K562 (cell line): Measurements from ENCODE around the gene GLG1. TPM values are rescaled to one million over a fixed set of nuclear protein-coding genes. Genes with fewer than 3 reads are reported as not detected.

Experiments
- ATAC-seq: fragments of 200-7000 bp; cut with Tn5 transposase; 3 replicates; pipeline ENCODE4 v1.9.1; 2020; ENCODE audit warnings: moderate library complexity
- BruUV-seq: library from RNA; stranded (reverse); fragments of 400-500 nt; replicated peaks from 2 replicates; lab custom pipeline; 2021; lab: Mats Ljungman, UMichigan
- CTCF ChIA-PET: fragments of 300-600 bp; formaldehyde crosslinking; extraction: SDS; loops from one replicate; lab custom pipeline; 2021; ENCODE audit warnings: low intra/inter-chr PET ratio; lab: Yijun Ruan, JAX
- POLR2A ChIA-PET: fragments of 300-600, 350-650 bp; sonication (Branson Sonifier 250); formaldehyde crosslinking; extraction: SDS; loops from one replicate; lab custom pipeline; 2021; ENCODE audit warnings: antibody characterized with exemption, inconsistent platforms; lab: Yijun Ruan, JAX
- DNase-seq, 4 experiments: peaks; one replicate each; pipeline versions ENCODE4 v3.0.0 to v3.0.0-alpha.2; 2011 to 2018; ENCODE audit warnings: low spot score in 3 of 4, mixed read lengths in 3 of 4; ENCODE audit errors: extremely low read depth in 1 of 4
- FAIRE-seq: peaks from 2 replicates; lab custom pipeline; 2011; peaks lifted over from hg19 to GRCh38; lab: Jason Lieb, UNC
- H2AFZ ChIP-seq: 2 replicates; pipeline ENCODE4 v1.6.0; 2011; ENCODE audit warnings: low read depth, low read length, control low read depth, inconsistent platforms
- H3K27ac ChIP-seq: fragments of 200-600 bp; 3 replicates; pipeline ENCODE4 v1.8.0; 2011; ENCODE audit warnings: low read depth, mild to moderate bottlenecking, control low read depth, inconsistent platforms, low read length, moderate library complexity, mixed read lengths; ENCODE audit errors: extremely low read depth
- H3K27me3 ChIP-seq, 2 experiments: fragments of 300-600 bp in 1 of 2; 2 replicates in 1 of 2; 3 replicates in 1 of 2; pipeline versions ENCODE4 v1.6.0 to v1.8.0; 2011; ENCODE audit warnings: inconsistent platforms in 2 of 2, low read length in 2 of 2, mild to moderate bottlenecking in 1 of 2, mixed read lengths in 1 of 2, moderate library complexity in 1 of 2; ENCODE audit not compliant: control insufficient read depth in 2 of 2, insufficient read depth in 2 of 2
- H3K36me3 ChIP-seq: fragments of 300-600 bp; 3 replicates; pipeline ENCODE4 v1.8.0; 2011; ENCODE audit warnings: mild to moderate bottlenecking, low read length, inconsistent platforms; ENCODE audit not compliant: control insufficient read depth, insufficient read depth
- H3K4me1 ChIP-seq, 2 experiments: fragments of 200-600 bp in 1 of 2; replicated peaks in 1 of 2; 2 replicates in 1 of 2; 3 replicates in 1 of 2; pipeline versions ENCODE4 v1.5.1 to v1.8.0; 2011; ENCODE audit warnings: inconsistent platforms in 2 of 2, low read length in 2 of 2, mild to moderate bottlenecking in 1 of 2, mixed read lengths in 1 of 2, moderate library complexity in 1 of 2; ENCODE audit not compliant: control insufficient read depth in 2 of 2, insufficient read depth in 2 of 2
- H3K4me2 ChIP-seq: 2 replicates; pipeline ENCODE4 v1.6.1; 2011; ENCODE audit warnings: low read length, control low read depth, inconsistent platforms, mixed read lengths; ENCODE audit not compliant: insufficient read depth
- H3K4me3 ChIP-seq: fragments of 200-600 bp; sonication (generic), shearing (Covaris generic); 2 replicates; pipeline ENCODE4 v1.5.1; 2016; ENCODE audit warnings: control low read depth, inconsistent platforms
- H3K79me2 ChIP-seq: fragments of 200-600 bp; 3 replicates; pipeline ENCODE4 v1.8.0; 2011; ENCODE audit warnings: low read length, inconsistent platforms; ENCODE audit not compliant: control insufficient read depth, insufficient read depth
- H3K9ac ChIP-seq, 2 experiments: 2 replicates each; pipeline versions ENCODE4 v1.6.0 to v1.6.1; 2011; ENCODE audit warnings: low read depth in 2 of 2, low read length in 2 of 2, control low read depth in 1 of 2, inconsistent platforms in 1 of 2, mild to moderate bottlenecking in 1 of 2, mixed read lengths in 1 of 2; ENCODE audit not compliant: insufficient read depth in 1 of 2
- H3K9me1 ChIP-seq: one replicate; pipeline ENCODE4 v1.6.0; 2011; ENCODE audit warnings: inconsistent platforms, mild to moderate bottlenecking, low read length, moderate library complexity; ENCODE audit not compliant: control insufficient read depth, insufficient read depth
- H3K9me3 ChIP-seq: replicated peaks from 2 replicates; pipeline ENCODE4 v1.5.1; 2011; ENCODE audit warnings: low read depth, low read length, inconsistent platforms; ENCODE audit not compliant: control insufficient read depth, insufficient read depth
- H4K20me1 ChIP-seq: replicated peaks from 2 replicates; pipeline ENCODE4 v1.6.1; 2011; ENCODE audit warnings: low read length, inconsistent platforms, mixed read lengths; ENCODE audit not compliant: control insufficient read depth, insufficient read depth
- BACH1 ChIP-seq: fragments of 200-800 bp; sonication (Bioruptor generic); IDR thresholded peaks from 2 replicates; pipeline ENCODE4 v1.6.1; 2016; ENCODE audit warnings: missing genetic modification characterization, missing compliant biosample characterization
- EHMT2 ChIP-seq: fragments of 450-650 bp; IDR thresholded peaks from 2 replicates; pipeline ENCODE4 v1.6.1; 2018; ENCODE audit warnings: antibody characterized with exemption
- EWSR1 ChIP-seq: fragments of 450-650 bp; IDR thresholded peaks from 2 replicates; pipeline ENCODE4 v1.6.1; 2018; ENCODE audit warnings: borderline replicate concordance, mild to moderate bottlenecking, low read depth, moderate library complexity; ENCODE audit not compliant: partially characterized antibody
- FOS ChIP-seq: IDR thresholded peaks from 3 replicates; pipeline ENCODE4 v1.6.1; 2011; ENCODE audit not compliant: insufficient read length; ENCODE audit errors: extremely low read depth
- HSF4 ChIP-seq: fragments of 250-450 bp; sonication (Bioruptor Pico); IDR thresholded peaks from 2 replicates; pipeline ENCODE4 v2.1.2; 2022; ENCODE audit warnings: mild to moderate bottlenecking, moderate library complexity, borderline replicate concordance
- KLF13 ChIP-seq: fragments of 450-650 bp; IDR thresholded peaks from 2 replicates; pipeline ENCODE4 v1.6.1; 2016; ENCODE audit warnings: missing genetic modification characterization, low read depth, mild to moderate bottlenecking, missing compliant biosample characterization, moderate library complexity, borderline replicate concordance
- MED1 ChIP-seq: sonication (generic); formaldehyde crosslinking; IDR thresholded peaks from 2 replicates; pipeline ENCODE4 v1.8.1; 2023; ENCODE audit warnings: missing genetic modification reagents, borderline replicate concordance
- NRF1 ChIP-seq, 2 experiments: fragments of 450-650 bp; IDR thresholded peaks in 1 of 2; conservative IDR thresholded peaks in 1 of 2; 2 replicates each; pipeline ENCODE4 v1.6.1; 2014; ENCODE audit warnings: mild to moderate bottlenecking in 2 of 2
- POLR3A ChIP-seq: IDR thresholded peaks from 2 replicates; pipeline ENCODE4 v1.6.1; 2011; ENCODE audit warnings: borderline replicate concordance, mild to moderate bottlenecking, moderate library complexity; ENCODE audit not compliant: insufficient read length, insufficient read depth; ENCODE audit errors: extremely low read depth
- SMARCA4 ChIP-seq: fragments of 450-650 bp; IDR thresholded peaks from 2 replicates; pipeline ENCODE4 v1.6.1; 2016
- ZNF143 ChIP-seq: sonication (generic); formaldehyde crosslinking; IDR thresholded peaks from 2 replicates; pipeline ENCODE4 v1.9.0; 2022; ENCODE audit warnings: mild to moderate bottlenecking, missing genetic modification reagents
- ZNF282 ChIP-seq: sonication (generic); formaldehyde crosslinking; IDR thresholded peaks from 2 replicates; pipeline ENCODE4 v1.8.1; 2023; ENCODE audit warnings: missing genetic modification reagents
- WGBS: fragments of 100-300 bp; shearing (Covaris generic); methylation state at CpG from one replicate; pipeline ENCODE4 v1.1.6; 2016; ENCODE audit warnings: low coverage, mixed read lengths; ENCODE audit not compliant: insufficient coverage; ENCODE audit errors: missing lambda C conversion rate; 5-methylcytosine and 5-hydroxymethylcytosine counted together
- in situ Hi-C: fragments of 300-500 bp; cut with MboI; formaldehyde crosslinking; loops from 4 replicates; pipeline ENCODE4 v1.15.0; 2018; ENCODE audit warnings: inconsistent platforms, mixed read lengths
- intact Hi-C: fragments of 100-400 bp; cut with micrococcal nuclease; formaldehyde crosslinking; loops from 2 replicates; pipeline ENCODE4 v1.14.2; 2022
- polyA plus RNA-seq, 8 experiments: library from polyadenylated mRNA; depleted of rRNA in 4 of 8; stranded (reverse) in 5 of 8; unstranded in 3 of 8; fragments of >200 nt; fragmentation: Nextera tagmentation in 2 of 8; fragmentation: Illumina TruSeq in 1 of 8; extraction: Ambion mirVana in 2 of 8; extraction: Trizol in 1 of 8; gene quantifications; 2 replicates each; pipeline versions ENCODE4 v1.2.1 to v1.2.3, GENCODE V29; 2011 to 2014; ENCODE audit warnings: inconsistent platforms in 1 of 8, missing spikeins in 1 of 8
- total RNA-seq, 7 experiments: library from RNA; depleted of rRNA in 6 of 7; stranded (reverse); fragments of >200 nt in 6 of 7; fragmentation: Illumina TruSeq in 2 of 7; extraction: Trizol in 2 of 7; gene quantifications; 2 replicates each; pipeline versions ENCODE4 v1.2.1 to v1.2.3, GENCODE V29; 2011 to 2021; ENCODE audit warnings: low replicate concordance in 1 of 7
- TF ChIP-seq, protein P1 (sequence below): sonication (generic); formaldehyde crosslinking; IDR thresholded peaks from 2 replicates; pipeline ENCODE4 v1.8.0; 2022; ENCODE audit warnings: mild to moderate bottlenecking, missing genetic modification reagents
- TF ChIP-seq, protein P2 (sequence below): fragments of 250-450 bp; sonication (Bioruptor Pico); IDR thresholded peaks from 2 replicates; pipeline ENCODE4 v1.8.0; 2022; ENCODE audit warnings: moderate library complexity, mild to moderate bottlenecking, inconsistent platforms
- TF ChIP-seq, protein P3 (sequence below): fragments of 450-650 bp; IDR thresholded peaks from 2 replicates; pipeline ENCODE4 v1.6.1; 2016; ENCODE audit warnings: missing biosample characterization, missing genetic modification characterization
- TF ChIP-seq, protein P4 (sequence below): sonication (generic); formaldehyde crosslinking; IDR thresholded peaks from 2 replicates; pipeline ENCODE4 v1.9.0; 2022; ENCODE audit warnings: mild to moderate bottlenecking, missing genetic modification reagents

Gene GLG1
- total and polyA plus RNA-seq, 9 of the 15 experiments (the other 6 are each of a cell fraction or from before 2014, with no cell fraction given), result 6.2 to 36.0 (median 23.6) TPM

DNA sequence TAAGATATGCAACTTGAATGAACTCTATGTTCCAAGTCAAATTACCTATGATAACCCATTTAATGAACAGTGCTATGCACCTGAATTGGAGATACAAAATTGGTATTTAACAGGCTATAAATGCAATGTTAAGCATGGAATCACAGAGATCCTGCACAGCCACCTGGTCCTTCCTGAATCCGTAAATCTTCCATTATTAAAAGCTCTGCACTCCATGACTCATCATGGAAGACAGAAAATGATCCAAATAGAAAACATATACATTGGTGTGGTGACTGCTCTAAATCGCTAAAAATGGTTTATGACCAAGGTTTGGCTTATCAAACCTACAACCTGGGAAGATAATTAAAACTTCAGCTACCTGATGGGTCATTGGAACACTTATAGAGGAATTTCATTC is 45.3 kb downstream of the GLG1 start:
- Histone ChIP-seq H3K9me3 (no peaks in the 10 kb centered on the region), H3K27me3 (no peaks in the 10 kb centered on the region), H2AFZ (no peak overlapping the region), H4K20me1 (peaks cover 10% of the 10 kb centered on the region), H3K36me3 (no peaks in the 10 kb centered on the region), H3K79me2 (peaks cover 50% of the 10 kb centered on the region), H3K9me1 (no peaks in the 10 kb centered on the region), H3K4me2 (no peak overlapping the region), H3K27ac (no peak overlapping the region), H3K4me1 (peaks cover 13 to 29% of the 10 kb centered on the region in 2 experiments), H3K4me3 (no peak overlapping the region), H3K9ac (no peak overlapping the region)
- no TSS peak for BruUV-seq
- CTCF ChIA-PET, result no interaction called here
- WGBS, result 42% methylated on average over 2 of the region's 2 CpGs
- FAIRE-seq (no peak), DNase-seq (no peak), ATAC-seq (no peak)
- POLR2A ChIA-PET, result interaction anchor here (0.8 kb wide), 1 partner anchor 116 kb away, joined by 4 read pairs; no protein-coding TSS in a partner anchor
- in situ Hi-C loops, result loop anchor here (5.0 kb wide), 1 partner anchor 119 kb away; no protein-coding TSS in a partner anchor
- intact Hi-C loops, result loop anchor here (2.0 to 5.0 kb wide), 2 partner anchors 41 to 119 kb away; no protein-coding TSS in a partner anchor
- TF ChIP-seq, protein P1, sequence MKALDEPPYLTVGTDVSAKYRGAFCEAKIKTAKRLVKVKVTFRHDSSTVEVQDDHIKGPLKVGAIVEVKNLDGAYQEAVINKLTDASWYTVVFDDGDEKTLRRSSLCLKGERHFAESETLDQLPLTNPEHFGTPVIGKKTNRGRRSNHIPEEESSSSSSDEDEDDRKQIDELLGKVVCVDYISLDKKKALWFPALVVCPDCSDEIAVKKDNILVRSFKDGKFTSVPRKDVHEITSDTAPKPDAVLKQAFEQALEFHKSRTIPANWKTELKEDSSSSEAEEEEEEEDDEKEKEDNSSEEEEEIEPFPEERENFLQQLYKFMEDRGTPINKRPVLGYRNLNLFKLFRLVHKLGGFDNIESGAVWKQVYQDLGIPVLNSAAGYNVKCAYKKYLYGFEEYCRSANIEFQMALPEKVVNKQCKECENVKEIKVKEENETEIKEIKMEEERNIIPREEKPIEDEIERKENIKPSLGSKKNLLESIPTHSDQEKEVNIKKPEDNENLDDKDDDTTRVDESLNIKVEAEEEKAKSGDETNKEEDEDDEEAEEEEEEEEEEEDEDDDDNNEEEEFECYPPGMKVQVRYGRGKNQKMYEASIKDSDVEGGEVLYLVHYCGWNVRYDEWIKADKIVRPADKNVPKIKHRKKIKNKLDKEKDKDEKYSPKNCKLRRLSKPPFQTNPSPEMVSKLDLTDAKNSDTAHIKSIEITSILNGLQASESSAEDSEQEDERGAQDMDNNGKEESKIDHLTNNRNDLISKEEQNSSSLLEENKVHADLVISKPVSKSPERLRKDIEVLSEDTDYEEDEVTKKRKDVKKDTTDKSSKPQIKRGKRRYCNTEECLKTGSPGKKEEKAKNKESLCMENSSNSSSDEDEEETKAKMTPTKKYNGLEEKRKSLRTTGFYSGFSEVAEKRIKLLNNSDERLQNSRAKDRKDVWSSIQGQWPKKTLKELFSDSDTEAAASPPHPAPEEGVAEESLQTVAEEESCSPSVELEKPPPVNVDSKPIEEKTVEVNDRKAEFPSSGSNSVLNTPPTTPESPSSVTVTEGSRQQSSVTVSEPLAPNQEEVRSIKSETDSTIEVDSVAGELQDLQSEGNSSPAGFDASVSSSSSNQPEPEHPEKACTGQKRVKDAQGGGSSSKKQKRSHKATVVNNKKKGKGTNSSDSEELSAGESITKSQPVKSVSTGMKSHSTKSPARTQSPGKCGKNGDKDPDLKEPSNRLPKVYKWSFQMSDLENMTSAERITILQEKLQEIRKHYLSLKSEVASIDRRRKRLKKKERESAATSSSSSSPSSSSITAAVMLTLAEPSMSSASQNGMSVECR (CRISPR knock-in tag), result no peak
- TF ChIP-seq ZNF143 (CRISPR knock-in tag) (no peak), EWSR1 (no peak), KLF13 (tag) (no peak), FOS (no peak), MED1 (CRISPR knock-in tag) (no peak), ZNF282 (no peak), EHMT2 (no peak), HSF4 (CRISPR knock-in tag) (no peak), SMARCA4 (no peak), BACH1 (tag) (no peak), NRF1 (conservative IDR thresholded peaks at IDR 0.05 in 1 of 2, IDR thresholded peaks at IDR 0.05 in 1 of 2) (no peak), POLR3A (no peak)
- TF ChIP-seq, protein P2, sequence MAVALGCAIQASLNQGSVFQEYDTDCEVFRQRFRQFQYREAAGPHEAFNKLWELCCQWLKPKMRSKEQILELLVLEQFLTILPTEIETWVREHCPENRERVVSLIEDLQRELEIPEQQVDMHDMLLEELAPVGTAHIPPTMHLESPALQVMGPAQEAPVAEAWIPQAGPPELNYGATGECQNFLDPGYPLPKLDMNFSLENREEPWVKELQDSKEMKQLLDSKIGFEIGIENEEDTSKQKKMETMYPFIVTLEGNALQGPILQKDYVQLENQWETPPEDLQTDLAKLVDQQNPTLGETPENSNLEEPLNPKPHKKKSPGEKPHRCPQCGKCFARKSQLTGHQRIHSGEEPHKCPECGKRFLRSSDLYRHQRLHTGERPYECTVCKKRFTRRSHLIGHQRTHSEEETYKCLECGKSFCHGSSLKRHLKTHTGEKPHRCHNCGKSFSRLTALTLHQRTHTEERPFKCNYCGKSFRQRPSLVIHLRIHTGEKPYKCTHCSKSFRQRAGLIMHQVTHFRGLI (CRISPR knock-in tag), result no peak
- TF ChIP-seq, protein P3, sequence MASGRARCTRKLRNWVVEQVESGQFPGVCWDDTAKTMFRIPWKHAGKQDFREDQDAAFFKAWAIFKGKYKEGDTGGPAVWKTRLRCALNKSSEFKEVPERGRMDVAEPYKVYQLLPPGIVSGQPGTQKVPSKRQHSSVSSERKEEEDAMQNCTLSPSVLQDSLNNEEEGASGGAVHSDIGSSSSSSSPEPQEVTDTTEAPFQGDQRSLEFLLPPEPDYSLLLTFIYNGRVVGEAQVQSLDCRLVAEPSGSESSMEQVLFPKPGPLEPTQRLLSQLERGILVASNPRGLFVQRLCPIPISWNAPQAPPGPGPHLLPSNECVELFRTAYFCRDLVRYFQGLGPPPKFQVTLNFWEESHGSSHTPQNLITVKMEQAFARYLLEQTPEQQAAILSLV, result no peak
- TF ChIP-seq, protein P4, sequence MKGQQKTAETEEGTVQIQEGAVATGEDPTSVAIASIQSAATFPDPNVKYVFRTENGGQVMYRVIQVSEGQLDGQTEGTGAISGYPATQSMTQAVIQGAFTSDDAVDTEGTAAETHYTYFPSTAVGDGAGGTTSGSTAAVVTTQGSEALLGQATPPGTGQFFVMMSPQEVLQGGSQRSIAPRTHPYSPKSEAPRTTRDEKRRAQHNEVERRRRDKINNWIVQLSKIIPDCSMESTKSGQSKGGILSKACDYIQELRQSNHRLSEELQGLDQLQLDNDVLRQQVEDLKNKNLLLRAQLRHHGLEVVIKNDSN (CRISPR knock-in tag), result no peak
